GM19240 (cell line): ENCODE data around the gene RPS26.
"Not testable (repeated sequence)": the region's sequence is repeated elsewhere in the genome, so short reads cannot be mapped to it uniquely, and the experiment has no call there.

Experiments
- DNase-seq: peaks from one replicate; pipeline ENCODE4 v3.0.0; 2011; ENCODE audit warnings: low spot score; ENCODE audit not compliant: insufficient read length

Gene RPS26

DNA sequence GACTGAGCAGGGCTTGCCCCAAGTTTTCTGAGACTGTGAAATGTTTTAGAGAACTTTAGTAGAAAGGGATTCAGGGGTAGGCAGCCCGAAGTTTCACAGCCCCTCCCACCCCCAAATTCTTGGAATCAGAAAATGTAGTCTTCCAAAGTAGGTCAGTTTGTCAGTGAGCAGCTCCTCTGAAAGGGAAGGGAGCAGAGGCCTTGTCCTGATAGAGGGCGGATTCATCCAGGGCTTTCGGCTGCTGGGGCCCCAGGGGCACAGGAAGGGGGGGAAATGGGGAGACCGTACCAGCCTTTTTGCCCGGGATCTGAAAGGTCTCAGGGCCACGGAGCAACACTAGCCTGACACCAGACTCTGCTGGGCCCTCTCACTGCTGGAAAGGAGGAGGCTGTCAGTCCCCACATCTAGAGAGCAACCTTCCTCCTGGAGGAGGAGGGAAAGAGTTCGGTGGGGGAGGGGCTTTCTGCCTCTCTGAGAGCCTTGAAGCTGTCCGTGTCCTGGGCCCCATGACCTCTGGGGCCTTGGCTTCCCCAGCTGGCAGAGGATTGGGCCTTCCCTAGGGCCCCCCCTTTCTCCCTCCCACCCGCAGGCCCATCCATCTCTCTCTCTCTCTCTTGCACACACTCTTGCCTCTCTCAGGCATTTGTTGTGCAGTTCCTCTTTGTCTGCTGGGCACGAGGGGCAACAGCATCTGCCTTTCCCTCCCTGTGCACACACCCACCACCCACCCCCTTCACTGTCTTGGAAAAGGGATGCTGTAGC lies 21.1 kb upstream of the RPS26 start, which contains the start of gene IKZF4:
IKZF4 (plus strand) TSS at position 621 of the 762 bp plus-strand sequence. CDS start 451 bp downstream, outside the sequence.
- DNase-seq, result no peak

DNA sequence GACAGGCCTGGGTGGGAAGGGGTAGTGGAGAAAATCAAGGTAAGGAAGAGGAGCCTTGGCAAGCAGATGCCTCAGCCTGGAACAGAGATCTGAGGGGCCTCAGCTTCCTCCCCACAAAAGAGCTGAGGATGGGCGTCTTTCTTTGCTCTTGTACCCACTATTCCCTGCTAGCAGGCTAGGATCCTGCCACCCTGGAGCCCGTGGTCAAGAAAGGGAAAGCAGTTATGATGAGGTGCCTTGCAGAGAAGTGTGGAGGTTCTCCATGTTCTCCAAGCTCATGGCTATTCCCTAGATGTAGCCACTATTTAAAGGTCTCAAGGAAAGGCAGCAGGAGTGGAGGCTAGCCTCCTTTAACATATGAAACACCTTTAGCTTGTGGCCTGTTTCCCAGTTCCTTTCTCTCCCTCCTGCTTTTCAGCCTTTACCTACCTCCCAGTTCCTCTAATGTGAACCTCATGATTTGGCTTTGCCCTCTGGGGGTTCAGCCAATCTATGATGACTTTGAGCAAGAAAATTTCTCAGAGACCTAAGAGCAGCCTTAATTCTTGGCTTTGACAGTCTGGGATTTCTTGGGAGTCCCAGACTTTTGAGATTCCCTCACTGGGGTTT lies 19.7 kb upstream of the RPS26 start:
- no peak for DNase-seq

DNA sequence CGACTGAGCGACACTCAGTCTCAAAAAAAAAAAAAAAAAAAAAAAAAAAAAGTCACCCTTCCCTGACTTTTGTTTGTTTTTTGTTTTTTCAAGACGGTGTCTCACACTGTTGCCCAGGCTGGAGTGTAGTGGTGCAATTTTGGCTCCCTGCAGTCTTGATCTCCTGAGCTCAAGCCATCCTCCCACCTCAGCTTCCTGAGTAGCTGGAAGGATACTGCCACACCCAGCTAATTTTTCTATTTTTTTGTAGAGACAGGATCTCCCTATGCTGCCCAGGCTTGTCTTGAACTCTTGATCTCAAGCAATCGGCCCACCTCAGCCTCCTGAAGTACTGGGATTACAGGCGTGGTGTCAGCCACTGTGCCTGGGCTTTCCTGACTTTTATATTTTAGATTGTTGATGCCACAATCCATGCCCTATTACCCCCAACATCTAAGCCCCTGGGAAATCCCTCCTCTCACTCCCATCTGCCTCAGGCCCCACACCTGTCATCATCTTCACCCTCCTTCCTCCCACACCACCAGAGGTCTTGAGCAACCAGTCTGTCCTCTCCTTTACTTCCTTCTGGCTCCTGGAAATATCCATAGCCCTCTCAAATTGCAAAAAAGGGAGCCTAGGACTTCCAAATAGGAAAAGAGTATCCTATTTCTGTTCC lies 13.1 kb upstream of the RPS26 start:
- no peak for DNase-seq

DNA sequence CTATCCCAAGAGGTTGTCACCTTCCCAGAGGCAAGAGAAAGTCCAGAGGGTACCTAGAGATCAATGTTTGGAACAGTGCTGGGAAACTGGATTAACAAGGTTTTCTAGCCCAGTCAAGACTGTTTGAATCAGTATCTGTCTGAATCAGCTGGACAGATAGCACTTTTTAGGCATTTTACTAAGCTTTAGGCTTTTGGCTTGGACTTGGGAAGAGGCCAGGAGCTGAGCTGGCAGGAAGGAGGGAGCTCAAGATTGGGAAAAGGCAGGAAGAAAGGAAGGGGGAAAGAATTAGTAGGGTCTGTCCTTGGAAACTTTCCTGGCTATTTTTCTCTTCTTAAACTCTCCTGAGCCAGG lies 12.6 kb upstream of the RPS26 start:
- DNase-seq, result no peak

DNA sequence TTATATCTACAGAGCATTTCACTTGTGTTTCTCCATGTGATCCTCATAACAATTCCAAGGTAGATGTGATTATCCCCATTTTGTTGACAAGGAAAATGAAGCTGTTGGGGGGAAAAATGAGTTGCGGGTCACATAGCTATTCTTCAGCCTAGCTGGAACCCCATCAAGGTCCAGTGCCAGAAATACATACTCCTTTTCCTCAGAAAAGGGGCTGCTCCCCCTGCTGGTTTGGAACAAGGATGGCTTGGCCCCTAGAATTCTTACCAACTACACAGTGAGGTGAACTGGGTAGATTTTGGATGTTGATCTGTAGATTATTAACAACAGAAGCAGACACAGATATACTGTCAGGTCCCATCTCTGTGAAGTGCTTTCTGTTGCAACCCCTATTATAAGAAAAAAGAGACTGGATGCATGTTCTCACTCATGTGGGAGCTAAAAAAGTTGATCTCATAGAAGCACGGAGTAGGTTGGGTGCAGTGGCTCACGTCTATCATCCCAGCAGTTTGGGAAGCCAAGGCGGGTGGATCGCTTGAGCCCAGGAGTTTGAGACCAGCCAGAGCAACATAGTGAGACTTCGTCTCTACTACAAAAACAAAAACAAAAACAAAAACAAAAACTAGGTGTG lies 11.9 kb upstream of the RPS26 start:
- DNase-seq, result peak; percentile 44

DNA sequence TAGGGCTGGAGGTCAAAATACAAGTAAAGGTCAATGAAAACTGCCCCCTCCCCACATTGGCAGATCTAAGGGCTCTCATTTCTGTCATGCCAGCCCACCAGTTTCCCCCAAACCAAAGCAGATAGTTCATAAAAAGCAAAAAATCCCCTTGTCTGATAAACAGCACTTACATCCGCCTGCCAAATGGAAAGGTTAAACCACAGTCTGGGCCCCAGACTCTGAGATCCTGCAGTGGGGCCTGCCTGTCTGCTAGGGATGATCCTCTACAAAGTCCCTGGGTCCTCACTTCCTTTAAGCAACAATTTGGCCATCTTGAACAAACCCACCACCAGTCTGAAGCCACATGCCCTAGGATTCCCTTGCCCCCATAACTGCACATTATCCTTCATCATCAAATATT lies 9.7 kb upstream of the RPS26 start:
- DNase-seq, result no peak

DNA sequence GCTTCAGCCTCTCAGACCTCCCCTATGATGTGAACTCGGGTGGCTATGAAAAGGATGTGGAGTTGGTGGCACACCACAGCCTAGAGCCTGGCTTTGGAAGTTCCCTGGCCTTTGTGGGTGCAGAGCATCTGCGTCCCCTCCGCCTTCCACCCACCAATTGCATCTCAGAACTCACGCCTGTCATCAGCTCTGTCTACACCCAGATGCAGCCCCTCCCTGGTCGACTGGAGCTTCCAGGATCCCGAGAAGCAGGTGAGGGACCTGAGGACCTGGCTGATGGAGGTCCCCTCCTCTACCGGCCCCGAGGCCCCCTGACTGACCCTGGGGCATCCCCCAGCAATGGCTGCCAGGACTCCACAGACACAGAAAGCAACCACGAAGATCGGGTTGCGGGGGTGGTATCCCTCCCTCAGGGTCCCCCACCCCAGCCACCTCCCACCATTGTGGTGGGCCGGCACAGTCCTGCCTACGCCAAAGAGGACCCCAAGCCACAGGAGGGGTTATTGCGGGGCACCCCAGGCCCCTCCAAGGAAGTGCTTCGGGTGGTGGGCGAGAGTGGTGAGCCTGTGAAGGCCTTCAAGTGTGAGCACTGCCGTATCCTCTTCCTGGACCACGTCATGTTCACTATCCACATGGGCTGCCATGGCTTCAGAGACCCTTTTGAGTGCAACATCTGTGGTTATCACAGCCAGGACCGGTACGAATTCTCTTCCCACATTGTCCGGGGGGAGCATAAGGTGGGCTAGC lies 7.0 kb upstream of the RPS26 start:
- no peak for DNase-seq

DNA sequence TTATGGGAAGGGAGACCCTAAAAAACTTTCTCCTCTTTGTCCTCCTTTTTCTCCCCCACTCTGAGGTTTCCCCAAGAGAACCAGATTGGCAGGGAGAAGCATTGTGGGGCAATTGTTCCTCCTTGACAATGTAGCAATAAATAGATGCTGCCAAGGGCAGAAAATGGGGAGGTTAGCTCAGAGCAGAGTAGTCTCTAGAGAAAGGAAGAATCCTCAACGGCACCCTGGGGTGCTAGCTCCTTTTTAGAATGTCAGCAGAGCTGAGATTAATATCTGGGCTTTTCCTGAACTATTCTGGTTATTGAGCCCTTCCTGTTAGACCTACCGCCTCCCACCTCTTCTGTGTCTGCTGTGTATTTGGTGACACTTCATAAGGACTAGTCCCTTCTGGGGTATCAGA lies 4.6 kb upstream of the RPS26 start:
- DNase-seq, result no peak

DNA sequence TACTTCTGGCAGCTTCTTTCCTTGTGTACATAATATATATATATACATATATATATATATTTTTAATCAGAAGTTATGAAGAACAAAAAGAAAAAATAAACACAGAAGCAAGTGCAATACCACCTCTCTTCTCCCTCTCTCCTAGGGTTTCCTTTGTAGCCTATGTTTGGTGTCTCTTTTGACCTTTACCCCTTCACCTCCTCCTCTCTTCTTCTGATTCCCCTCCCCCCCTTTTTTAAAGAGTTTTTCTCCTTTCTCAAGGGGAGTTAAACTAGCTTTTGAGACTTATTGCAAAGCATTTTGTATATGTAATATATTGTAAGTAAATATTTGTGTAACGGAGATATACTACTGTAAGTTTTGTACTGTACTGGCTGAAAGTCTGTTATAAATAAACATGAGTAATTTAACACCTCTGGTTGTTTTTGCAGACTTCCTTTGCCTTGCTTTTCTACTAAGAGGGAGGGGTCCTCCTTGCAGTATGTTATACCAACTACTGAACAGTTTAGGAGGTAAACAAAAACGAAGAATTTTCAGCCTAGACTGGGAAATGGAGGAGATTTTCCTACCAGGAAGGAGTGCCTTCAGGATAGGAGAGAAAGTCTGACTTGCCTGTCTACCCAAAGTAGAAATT lies 3.6 kb upstream of the RPS26 start:
- DNase-seq, result no peak

DNA sequence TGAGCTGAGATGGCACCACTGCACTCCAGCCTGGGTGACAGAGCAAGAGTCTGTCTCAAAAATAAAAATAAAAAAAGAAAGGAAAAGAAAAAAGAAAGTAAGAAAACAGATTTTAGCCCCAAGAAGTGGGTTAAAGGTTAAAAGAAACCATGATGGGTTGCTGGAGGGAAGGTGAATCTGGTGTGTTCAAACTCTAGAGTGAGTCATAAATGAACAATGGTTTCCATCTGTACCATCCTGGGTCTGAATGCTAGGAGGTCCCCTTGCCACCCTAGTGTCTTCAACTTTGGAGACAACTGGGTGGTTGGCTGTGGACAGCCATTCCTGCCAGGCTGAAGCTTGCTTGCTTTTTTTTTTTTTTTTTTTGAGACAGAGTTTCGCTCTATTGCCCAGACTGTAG lies 1.6 kb upstream of the RPS26 start:
- no peak for DNase-seq

DNA sequence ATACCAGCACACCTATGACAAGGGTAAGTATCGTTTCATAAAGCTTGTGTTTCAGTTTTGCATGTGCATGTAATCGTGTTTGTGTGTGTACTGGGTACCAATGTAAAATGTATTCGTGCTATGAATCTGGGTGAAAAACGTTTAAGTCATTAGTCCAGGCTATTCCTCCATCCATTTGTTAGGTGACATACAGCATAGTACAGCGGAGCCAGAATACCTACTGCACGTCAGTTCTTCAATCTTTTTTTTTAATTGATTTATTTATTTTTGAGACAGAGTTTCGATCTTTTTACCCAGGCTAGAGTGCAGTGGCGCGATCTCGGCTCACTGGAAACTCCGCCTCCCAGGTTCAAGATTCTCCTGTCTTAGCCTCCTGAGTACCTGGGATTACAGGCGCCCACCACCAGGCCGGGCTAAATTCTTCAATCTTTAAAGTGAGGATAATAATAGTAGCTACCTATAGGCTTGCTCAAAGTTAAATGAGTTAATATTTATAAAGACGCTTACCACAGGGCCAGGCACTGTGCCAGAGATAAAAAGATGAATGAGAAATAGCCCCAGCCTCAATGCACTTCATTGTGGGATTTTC lies 661 bp upstream of the RPS26 start:
- DNase-seq, result no peak

DNA sequence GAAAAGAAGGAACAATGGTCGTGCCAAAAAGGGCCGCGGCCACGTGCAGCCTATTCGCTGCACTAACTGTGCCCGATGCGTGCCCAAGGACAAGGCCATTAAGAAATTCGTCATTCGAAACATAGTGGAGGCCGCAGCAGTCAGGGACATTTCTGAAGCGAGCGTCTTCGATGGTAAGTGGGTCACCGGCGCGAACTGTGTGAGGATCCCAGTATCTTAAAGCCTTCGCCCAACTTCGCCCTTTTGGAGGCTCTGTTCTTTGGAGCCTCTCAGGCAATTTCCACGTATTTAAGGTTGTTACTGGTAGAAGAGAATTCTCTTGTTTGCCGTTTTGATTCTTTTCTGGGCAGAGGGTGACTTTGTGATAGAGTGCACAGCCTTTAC lies 704 bp downstream of the RPS26 start:
- not testable (repeated sequence) for DNase-seq

DNA sequence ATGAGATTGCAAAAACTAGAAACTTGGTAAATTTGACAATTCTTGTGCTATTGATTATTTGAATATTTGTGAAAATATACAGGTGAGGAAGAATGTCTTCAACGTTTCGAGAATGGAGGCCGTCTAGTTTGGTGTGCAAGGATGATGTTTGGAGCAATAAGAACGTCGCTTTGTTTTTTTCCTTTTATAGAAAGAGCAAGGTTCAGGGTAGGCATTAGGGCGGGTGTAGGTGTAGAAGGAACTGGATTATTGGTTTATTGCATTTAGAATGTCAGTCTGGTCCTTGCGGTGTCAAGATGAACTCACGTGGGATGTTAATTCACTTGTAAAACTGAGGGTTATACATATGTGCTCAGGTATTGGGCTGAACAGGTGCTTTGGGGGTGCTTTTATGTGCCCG lies 1.1 kb downstream of the RPS26 start:
- no peak for DNase-seq

DNA sequence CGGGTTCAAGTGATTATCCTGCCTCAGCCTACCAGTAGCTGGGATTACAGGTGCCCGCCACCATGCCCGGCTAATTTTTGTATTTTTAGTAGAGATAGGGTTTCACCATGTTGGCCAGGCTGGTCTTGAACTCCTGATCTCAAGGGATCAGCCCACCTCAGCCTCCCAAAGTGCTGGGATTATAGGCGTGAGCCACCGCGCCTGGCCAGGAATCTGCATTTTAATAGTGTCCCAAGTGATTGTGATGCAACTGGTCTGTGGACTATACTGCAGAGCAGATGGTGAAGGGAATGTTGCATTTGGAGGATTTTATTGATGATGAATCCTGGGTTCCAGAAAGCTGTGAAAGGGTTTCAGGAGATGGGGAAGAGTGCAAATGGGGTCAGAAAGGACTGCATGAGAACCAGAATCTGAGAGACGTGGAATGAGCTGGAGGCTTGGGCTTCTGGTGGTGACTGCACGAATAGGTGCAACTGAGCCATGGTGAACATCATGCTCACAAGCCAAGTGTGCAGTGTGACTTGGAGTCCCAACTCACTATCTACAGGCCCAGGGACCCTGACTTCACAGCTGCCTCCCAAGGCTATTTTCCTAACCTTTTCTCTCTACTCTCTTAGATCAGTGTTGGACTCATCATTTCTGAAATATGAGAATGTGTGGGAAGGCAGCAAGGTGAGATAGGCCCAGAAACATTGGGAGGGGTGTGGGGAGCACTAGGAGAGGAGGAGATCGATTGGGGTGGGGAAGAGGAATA lies 4.5 kb downstream of the RPS26 start:
- DNase-seq, result no peak

DNA sequence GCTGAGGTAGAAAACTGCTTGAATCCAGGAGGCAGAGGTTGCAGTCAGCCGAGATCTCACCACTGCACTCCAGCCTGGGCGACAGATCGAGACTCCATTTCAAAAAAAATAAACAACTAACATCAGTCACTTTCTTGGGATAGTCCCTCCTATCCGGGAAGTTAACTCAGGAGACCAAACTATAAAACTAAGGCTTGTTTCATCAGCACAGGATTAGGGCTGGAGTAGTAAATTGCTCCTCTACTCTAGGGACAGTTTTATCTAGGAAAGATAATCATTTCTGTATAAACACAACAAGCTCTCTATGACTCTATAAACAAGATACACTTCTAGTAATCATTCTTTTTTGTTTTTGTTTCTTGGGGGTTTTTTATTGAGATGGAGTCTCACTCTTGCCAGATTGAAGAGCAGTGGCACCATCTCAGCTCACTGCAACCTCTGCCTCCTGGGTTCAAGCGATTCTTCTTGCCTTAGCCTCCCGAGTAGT lies 11.7 kb downstream of the RPS26 start:
- DNase-seq, result no peak

DNA sequence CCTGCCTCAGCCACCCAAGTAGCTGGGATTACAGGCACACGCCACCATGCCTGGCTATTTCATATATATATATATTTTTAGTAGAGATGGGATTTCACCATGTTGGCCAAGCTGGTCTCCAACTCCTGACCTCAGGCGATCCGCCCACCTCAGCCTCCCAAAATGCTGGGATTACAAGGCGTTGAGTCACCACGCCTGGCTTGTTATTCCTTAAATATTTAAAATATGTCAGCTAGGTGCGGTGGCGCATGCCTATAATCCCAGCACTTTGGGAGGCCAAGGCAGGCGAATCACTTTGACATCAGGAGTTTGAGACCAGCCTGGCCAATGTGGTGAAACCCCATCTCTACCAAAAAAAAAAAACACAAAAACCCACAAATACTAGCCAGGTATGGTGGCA lies 18.2 kb downstream of the RPS26 start:
- not testable (repeated sequence) for DNase-seq

DNA sequence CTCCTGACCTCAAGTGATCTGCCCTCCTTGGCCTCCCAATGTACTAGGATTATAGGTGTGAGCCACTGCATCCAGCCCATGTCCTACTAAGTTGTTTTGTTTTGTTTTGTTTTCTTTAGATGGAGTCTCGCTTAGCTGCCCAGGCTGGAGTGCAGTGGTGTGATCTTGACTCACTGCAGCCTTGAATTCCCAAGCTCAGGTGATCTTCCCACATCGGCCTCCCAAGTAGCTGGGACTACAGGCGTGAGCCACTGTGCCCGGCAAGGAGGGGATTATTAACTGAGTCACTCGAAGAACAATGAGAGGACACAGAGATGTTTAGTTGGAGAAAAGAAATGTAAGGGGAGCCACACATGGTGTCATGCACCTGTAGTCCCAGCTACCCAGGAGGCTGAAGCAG lies 20.3 kb downstream of the RPS26 start:
- DNase-seq, result no peak

DNA sequence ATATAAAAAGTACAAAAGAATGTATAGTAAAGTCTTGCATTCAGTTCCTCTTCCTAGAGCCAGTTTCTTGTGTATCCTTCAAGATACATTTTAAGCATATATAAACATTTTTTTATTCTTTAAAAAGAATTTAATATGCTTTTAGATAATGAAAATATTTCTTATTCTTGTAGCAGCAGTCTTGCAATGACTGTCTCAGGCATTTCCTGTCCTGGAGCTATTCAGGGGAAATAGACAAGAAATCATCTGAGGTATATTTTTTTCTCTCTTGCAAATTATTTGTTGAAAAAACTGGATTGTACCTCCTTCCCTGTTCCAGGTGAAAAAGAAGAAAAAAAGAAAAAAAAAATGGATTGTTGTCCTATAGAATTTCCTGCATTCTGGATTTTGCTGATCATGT lies 21.3 kb downstream of the RPS26 start:
- no peak for DNase-seq

DNA sequence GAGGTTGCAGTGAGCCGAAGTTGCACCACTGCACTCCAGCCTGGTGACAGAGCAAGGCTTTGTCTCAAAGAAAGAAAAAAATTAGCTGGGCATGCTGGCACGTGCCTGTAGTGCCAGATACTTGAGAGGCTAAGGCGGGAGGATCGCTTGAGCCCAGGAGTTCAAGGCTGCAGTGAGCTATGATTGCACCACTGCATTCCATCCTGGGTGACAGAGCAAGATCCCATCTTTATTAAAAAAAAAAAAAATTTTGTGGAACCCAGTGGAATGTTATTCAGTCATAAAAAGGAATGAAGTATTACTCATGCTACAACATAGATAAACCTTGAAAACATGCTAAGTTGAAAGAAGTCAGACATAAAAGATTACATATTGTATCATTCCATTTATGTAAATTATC lies 29.9 kb downstream of the RPS26 start:
- no peak for DNase-seq

DNA sequence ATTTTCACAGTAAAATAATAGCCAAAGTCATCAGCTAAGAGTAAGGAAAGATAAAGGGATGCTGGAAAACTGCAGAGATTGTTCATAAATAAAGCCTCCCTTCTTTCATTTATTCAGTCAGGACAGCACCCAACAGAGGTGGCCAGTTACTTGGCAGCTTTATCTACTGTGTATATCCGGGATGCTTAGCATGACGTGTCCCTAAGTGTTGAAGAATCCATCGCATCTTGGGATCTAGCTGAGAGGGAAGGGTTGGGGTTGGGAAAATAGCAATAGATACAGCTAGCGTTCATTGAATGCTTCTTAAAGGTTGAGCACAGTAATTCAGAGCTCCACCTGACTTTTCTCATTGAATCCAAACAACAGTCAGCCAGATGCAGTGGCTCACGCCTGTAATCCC lies 32.7 kb downstream of the RPS26 start:
- no peak for DNase-seq
